SKM-1 (cell line): ENCODE data around the gene TRIM5.
"Not testable (repeated sequence)": the region's sequence is repeated elsewhere in the genome, so short reads cannot be mapped to it uniquely, and the experiment has no call there.

Source experiments
- DNase-seq: peaks from one replicate; lab custom pipeline; 2025; ENCODE audit not compliant: unreplicated experiment; lab: John Stamatoyannopoulos, UW

Gene TRIM5, protein sequence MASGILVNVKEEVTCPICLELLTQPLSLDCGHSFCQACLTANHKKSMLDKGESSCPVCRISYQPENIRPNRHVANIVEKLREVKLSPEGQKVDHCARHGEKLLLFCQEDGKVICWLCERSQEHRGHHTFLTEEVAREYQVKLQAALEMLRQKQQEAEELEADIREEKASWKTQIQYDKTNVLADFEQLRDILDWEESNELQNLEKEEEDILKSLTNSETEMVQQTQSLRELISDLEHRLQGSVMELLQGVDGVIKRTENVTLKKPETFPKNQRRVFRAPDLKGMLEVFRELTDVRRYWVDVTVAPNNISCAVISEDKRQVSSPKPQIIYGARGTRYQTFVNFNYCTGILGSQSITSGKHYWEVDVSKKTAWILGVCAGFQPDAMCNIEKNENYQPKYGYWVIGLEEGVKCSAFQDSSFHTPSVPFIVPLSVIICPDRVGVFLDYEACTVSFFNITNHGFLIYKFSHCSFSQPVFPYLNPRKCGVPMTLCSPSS

DNA sequence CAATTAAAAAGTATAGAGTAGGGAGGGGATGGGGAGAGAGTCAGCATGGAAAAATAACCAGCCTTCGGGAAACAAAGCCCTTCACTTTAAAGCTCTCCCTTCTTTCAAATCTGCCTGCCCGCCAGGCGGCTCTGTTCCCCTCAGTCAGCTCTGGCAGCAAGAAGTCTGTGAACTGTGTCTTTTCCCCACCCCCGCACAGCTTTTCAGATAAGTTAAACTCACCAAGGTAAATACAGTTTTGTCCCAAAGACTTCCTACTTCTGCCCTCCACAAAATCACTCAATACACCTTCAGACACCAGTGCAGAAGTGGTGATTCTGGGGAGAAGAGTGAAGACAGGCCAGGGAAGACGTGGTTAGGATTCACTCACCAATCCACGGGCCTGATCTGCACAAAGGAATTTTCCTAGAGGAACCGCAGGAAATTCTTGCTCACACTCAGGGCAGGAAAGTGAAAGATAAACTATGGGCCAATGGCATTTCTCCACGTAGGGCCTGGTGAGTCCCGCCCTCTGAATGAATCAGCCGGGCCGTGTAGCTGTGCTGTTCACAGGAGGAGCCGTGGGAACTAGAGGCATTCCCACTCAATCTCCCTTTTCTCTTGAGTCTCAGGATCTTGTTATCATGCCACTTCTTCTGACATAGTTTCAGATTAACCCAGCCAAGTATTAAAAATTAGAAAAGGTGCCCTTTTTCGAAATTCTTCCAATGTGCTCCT, at the start of gene TRIM5:
TSS of gene TRIM5 (minus strand) at position 429 of the 717 bp plus-strand sequence. CDS start 4,897 bp downstream, outside the sequence.
- DNase-seq, result peak; percentile 63

DNA sequence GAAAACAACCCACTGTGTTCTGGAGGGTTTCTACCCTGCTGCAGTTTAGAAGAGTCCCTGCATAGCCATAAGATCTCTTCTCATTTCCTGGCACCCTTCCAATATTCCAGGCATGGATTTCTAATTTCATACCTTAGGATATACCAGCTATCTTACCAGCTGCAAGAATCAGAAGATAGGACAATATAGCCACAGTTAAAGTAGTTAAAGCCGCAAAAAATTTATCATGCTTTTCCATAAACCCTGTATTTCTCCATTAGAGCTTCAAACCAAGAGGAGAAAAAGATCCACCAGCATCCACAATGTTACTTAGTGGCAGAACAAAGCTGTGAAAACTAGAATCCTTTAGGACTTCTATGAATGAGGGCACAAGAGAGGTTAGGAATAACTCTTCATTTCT, 42.8 kb upstream of the TRIM5 start:
- no peak for DNase-seq

DNA sequence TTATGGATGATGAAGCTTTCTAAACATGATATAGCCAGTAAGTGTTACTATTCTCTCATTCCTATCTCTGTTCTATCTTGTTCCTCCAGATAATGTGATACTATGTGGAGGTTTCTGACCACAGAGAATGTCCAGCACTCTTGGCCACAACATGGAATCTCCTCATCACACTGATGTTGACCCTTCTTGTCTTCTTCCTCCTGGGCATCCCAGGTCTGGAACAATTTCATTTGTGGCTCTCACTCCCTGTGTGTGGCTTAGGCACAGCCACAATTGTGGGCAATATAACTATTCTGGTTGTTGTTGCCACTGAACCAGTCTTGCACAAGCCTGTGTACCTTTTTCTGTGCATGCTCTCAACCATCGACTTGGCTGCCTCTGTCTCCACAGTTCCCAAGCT, 41.5 kb upstream of the TRIM5 start:
- DNase-seq, result no peak

DNA sequence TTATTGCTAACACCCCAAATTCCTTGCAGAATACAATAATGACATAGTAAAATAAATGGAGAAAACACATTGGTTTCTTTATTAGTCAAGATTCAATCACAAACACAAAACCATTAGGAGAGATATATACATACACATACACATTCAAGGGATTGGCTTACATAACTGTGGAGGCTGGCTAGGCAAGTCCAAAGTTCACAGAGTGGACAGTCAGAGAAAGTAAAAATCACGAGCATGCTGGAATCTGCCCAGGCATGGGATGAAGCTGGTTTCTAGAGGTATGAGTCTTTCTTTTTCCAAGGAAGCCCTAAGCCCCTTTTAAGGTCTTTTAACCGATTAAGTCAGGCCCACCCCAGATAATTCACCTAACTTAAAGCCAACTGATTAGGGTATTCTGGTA, 37.7 kb upstream of the TRIM5 start:
- no peak for DNase-seq

DNA sequence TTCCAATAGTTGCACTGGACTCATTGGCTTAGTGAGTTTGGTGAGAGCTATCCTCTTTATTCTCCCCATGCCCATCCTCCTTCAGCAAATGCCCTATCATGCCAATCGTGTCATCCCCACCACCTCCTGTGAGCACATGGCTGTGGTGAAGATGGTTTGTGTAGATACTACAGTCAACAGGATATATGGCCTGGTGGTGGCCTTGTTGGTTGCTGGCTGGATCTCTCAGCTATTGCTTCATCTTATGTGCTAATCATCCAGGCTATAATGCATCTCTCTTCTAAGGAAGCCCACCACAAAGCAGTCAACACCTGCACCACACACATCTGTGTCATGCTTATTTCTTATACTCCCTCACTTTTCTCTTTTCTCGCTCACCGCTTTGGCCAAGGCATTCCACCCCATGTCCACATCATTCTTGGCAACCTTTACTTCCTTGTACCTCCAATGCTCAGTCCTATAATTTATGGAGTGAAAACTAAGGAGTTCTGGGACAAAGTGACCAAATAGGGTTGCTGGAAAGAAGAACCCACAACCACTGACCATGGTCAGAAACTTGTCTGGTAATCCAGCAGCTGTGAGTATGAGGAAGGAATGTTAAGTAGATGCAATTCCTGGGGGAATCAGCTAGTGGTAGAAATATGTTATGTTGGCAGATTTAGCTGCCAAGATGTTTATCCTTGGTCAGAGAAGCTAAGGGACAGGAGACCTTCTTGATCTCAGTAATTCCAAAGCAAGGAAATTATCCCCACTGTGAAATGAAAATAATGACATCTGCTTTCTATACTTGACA, 35.0 kb upstream of the TRIM5 start:
- no peak for DNase-seq

DNA sequence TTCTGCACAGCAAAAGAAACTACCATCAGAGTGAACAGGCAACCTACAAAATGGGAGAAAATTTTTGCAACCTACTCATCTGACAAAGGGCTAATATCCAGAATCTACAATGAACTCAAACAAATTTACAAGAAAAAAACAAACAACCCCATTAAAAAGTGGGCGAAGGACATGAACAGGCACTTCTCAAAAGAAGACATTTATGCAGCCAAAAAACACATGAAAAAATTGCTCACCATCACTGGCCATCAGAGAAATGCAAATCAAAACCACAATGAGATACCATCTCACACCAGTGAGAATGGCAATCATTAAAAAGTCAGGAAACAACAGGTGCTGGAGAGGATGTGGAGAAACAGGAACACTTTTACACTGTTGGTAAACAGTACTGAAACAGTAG, 31.6 kb upstream of the TRIM5 start:
- DNase-seq, result not testable (repeated sequence)

DNA sequence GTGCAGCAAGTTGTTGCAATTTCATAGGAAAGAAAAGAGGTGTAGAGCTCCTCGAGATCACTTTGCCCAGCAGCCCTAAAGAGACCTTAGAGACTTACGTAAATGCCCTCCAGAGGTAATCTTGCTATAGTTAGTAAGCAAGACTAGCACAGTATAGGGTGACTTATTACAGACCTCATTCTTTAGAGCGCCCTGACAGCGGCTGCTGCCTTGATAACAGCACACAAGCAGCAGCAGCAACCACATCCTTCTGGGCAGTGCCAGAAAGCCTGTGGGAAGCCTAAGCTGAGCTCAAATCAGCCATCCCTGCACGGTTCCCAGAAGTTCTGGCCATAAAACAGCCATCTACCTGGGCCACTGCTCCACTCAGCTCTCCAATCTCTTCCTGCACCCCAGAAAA, 28.8 kb upstream of the TRIM5 start:
- DNase-seq, result no peak

DNA sequence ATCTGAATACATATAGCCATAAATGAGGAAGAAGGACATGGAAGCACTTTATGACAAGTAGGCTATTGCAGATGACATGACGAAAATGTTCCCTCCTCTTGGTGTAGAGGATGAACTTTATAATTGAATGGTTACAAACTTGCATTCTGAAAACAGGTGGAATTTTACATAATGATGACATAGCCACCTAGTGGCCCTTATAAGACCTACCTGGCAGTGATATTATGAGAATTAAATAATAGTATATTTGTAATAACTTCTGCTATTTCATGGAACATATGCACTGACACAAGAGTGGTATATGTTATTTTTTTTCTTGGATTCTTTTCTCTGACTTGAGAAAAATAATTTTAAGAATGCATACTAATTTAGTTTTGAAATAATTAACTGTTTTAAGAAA, 27.6 kb upstream of the TRIM5 start:
- DNase-seq, result no peak

DNA sequence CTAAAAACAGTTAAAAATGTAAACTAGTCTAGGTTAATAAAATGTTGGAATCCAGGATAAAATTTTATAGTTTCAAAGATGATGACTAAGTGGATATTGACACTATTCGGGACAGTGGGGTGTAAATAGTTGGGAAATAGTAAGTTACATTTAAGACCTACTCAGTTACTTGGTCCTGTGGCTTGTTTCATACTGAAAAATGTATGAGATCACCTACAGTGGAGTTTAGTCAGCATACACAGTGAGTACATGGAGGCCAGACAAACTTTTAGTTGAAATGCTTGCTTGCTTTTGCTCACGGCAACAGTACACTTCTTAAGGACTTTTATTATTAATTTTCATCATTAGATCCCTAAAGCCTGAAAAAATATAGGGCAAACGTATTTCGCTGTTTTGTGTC, 20.8 kb upstream of the TRIM5 start:
- DNase-seq, result no peak

DNA sequence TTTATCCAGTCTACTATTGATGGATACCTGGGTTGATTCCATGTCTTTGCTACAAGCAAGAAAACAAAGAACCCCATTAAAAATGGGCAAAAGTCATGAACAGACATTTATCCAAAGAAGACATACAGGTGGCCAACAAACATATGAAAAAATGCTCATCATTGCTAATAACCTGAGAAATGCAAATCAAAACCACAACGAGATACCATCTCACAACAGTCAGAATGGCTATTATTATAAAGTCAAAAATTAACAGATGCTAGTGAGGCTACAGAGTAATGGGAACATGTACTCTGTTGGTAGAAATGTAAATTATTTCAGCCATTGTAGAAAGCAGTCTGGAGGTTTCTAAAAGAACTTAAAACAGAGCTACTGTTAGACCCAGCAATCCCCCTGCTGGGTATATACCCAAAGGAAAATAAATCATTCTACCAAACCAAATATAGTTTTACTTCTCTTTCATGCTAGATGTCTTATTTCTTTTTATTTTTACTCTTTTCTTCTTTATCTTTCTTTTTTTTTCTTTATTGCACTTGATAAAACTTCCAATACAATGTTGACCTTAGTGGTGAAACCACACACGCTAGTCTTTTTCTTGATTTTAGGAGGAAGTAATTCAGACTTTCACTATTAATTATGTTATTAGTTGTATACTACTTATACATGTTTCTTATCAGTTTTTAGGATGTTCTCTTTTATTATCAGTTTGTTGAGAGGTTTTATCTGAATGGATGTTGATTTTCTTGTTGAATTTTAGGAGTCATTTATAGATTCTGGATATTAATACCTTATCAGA, 19.1 kb upstream of the TRIM5 start:
- DNase-seq, result no peak

DNA sequence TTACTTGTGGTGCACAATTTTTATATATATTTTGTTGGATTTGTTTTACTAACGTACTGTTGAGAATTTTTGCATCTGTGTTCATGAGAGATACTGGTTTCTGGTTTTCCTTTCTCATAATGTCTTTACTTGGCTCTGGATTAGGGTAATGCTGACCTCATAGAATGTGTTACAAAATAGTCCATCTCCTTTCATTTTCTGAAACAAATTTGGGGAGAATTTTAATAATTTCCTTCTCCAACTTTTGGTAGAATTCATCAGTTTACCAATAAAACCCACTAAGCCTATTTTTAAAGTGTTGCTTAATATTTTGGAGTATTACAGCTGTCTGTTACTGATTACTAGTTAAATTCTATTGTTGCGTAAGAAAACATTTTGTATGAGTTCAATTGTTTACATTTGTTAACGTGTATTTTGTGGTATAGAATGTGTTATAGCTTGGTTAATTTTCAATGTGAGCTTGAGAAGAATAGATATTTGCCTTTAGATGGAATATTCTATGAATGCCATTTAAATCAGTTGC, 16.2 kb upstream of the TRIM5 start:
- DNase-seq, result no peak

DNA sequence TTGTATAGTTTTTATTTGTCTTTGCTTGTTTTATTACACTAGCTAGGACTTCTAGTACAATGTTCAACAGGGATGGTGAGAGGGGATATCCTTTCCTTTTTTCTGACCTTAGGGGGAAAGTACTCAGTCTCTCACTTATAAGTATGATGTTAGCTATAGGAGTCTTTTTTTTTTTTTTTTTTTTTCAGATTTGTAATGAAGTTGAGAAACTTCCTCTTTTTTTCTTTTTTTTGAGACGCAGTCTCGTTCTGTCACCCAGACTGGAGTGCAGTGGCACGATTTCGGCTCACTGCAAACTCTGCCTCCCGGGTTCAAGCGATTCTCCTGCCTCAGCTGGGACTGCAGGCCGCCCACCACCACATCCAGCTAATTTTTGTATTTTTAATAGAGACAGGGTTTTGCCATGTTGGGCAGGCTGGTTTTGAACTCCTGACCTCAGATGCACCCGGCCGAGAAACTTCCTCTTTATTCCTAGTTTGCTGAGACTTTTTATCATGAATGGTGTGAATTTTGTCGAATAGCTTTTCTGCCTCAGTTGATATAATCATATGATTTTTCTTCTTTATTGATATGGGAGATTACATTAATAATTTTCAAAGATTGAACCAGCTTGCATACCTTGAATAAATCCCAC, 15.7 kb upstream of the TRIM5 start:
- DNase-seq, result no peak

DNA sequence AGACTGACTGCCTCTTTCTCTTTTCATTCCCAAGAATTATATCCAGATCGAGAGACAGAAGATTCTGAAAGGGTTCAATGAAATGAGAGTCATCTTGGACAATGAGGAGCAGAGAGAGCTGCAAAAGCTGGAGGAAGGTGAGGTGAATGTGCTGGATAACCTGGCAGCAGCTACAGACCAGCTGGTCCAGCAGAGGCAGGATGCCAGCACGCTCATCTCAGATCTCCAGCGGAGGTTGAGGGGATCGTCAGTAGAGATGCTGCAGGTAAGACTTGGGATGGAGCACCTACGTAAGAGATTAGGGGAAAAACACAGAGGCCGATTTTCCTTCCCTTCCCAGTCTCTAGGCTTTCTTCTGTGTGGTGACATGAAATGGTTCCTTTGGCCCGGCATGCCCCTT, 13.4 kb upstream of the TRIM5 start:
- DNase-seq, result no peak

DNA sequence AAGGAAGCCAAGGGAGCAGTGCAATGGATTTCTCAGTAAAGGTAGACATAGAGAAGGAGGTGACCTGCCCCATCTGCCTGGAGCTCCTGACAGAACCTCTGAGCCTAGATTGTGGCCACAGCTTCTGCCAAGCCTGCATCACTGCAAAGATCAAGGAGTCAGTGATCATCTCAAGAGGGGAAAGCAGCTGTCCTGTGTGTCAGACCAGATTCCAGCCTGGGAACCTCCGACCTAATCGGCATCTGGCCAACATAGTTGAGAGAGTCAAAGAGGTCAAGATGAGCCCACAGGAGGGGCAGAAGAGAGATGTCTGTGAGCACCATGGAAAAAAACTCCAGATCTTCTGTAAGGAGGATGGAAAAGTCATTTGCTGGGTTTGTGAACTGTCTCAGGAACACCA, 11.3 kb upstream of the TRIM5 start:
- no peak for DNase-seq

DNA sequence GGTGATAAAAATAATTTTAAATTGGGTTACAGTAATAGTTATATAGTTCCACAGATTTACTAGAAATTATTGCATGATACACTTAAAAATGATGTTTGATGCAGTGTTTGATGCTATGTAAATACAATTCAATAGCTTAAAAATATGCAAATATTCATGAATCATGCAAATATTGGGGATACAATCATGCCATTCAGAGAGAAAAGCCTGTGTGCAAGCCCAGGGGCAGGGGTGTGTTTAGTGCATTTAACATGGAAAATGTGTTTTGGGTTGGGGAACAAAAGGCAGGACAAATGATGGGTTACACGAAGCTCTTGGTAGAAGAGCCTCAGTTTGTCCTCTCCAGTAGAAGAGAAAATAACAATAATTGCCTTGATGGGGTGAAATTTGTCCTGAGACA, 10.7 kb upstream of the TRIM5 start:
- DNase-seq, result no peak

DNA sequence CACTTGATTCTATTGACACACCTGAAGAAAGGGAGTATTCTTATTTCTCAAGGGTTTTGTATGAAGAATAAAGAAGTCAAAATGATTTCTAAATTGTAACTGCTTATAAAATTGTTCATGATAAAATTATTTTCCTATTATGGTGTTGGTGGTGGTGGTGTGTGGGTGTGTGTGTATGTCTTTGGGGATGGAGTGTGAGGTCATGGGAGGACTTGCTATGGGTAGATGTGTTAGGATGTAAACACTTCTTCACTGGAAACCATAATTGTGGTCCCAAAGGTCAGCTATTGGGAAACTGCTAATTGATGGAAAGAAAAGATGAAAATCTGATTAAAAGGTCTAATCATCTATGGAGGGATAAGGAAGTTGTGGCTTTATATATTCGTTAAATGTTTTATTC, 9.8 kb upstream of the TRIM5 start:
- no peak for DNase-seq

DNA sequence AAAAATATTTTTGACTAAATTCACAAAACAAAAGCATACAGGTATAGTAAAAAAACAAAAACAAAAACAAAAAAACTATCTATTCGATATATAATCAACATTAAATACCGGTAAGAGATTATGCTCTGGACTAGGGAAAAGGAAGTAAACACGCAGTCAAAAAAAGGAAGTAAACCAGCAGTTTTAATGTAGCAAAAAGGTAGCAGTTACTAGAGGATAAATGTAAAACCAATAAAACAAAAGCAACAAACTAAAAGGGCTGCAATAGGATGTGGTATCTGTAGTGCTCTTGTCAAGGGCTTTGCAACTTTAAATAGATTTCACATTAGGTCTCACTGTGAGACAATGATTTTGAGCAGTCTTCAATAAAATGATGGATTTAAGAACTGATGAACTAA, 7.1 kb upstream of the TRIM5 start:
- DNase-seq, result no peak

DNA sequence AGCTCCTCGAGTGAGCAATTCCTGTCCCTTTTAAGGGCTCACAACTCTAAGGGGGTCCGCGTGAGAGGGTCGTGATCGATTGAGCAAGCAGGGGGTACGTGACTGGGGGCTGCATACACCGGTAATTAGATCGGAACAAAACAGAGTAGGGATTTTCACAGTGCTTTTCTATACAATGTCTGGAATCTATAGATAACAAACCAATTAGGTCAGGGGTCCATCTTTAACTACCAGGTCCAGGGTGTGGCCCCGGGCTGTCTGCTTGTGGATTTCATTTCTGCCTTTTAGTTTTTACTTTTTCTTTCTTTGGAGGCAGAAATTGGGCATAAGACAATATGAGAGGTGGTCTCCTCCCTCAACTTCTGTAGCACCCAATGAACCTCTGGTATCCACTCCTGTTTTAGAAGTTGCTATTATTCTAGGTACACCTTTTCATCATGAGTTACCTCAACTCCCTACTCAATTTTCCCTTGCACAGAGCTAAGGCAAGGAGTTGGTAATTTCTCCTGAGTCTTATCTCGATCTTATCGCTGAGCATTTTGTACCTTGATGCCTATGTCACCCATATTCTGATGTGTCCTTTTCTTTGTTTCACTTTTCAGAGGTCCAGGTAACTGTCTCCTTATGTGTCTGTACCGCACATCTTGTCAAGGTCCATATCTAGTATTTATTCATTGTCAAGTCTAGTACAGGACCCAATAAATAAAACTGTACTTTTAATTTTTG, 6.5 kb upstream of the TRIM5 start:
- DNase-seq, result not testable (repeated sequence)

DNA sequence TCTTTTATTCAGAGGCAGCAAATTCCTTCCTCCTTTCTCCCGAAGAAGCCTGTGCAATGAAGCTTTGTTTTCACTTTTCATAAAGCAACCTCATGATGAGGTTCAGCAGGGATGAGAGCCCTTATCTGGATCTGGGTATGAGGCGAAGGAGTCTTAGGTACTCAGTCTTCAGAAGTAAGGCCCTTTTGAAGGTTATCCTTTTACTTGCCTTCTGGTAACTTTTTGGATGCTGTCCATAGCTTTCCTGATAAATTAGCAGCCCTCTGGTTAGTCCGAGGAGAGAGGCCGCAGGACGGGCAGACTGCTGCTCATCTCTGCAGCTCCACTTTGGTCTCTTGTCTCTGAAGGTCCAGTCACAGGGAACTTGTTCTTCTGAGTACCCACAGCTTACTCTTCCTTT, 5.9 kb upstream of the TRIM5 start:
- no peak for DNase-seq
